GM12874 (cell line): ENCODE data around the gene POSTN.

Source experiments
- CTCF ChIP-seq: IDR thresholded peaks from 2 replicates; pipeline ENCODE4 v1.5.1; 2011; ENCODE audit warnings: low read depth, mild to moderate bottlenecking, control low read depth, low read length, moderate library complexity; ENCODE audit not compliant: insufficient read depth

Gene POSTN

GRCh38 chr13:37598597-37598996 lies at the start of gene POSTN:
Gene POSTN (minus strand): TSS chr13:37598768. CDS start chr13:37598726, 42 bp downstream.
- TF ChIP-seq CTCF: no peak

- TF ChIP-seq CTCF: no peak
Measured at GRCh38 chr13:37647031-37647650, 48.6 kb upstream of the POSTN start.

- TF ChIP-seq CTCF: no peak
Measured at GRCh38 chr13:37646531-37646930, 48.0 kb upstream of the POSTN start.

- TF ChIP-seq CTCF: no peak
Measured at GRCh38 chr13:37645181-37645740, 46.7 kb upstream of the POSTN start.

GRCh38 chr13:37641391-37641790 lies 42.8 kb upstream of the POSTN start:
- no peak for TF ChIP-seq CTCF

- no peak for TF ChIP-seq CTCF
Measured at GRCh38 chr13:37640499-37640898, 41.9 kb upstream of the POSTN start.

GRCh38 chr13:37636701-37637100 lies 38.1 kb upstream of the POSTN start:
- no peak for TF ChIP-seq CTCF
